GM21619 (cell line): ENCODE results near the gene HHAT.
"Not testable (repeated sequence)": the region's sequence is repeated elsewhere in the genome, so short reads cannot be mapped to it uniquely, and the experiment has no call there.

Experiments used
- ATAC-seq: cut with Tn5 transposase; IDR thresholded peaks from one replicate; pipeline ENCODE4 v1.9.1; 2021; ENCODE audit not compliant: unreplicated experiment

Gene HHAT

DNA sequence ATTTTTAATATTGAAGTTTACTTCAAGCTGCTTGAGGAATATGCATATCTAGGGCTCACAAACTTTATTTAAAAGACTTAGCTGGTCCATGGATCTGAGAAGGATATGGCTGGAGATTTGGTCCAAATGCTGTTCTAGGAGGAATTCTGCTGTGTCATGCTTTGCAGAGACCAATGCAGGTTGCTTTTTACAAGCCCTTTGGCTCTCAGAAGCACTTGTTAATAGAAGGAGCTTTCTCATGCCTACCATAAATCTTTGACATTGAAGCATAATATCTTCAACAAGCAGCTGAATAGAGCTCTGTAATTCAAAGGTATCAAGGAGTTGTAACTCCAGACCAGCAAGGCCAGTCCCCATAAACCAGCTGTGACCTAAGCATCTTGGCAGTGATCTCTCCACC lies 299.1 kb downstream of the HHAT start:
- no peak for ATAC-seq

DNA sequence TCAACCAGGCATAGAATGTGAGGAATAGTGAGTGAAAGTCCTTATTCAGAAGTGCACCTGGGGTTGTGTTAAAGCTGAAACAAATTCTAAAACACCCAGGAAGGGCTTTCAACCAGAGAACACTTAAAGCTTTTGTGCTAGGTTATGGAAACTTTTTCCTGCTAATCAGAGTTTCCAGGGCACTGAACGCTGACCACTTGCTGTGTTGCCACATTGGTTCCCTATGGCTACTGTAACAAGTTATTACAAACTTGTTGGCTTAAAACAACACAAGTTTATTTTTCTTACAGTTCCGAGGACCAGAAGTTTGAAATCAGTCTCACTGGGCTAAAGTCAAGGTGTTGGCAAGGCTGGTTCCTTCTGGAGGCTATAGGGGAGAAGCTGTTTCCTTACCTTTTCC lies 300.6 kb downstream of the HHAT start:
- no peak for ATAC-seq

GRCh38 chr1:210631399-210631798 lies 302.7 kb downstream of the HHAT start:
- ATAC-seq = no peak

GRCh38 chr1:210633140-210633539 lies 304.4 kb downstream of the HHAT start:
- no peak for ATAC-seq

DNA sequence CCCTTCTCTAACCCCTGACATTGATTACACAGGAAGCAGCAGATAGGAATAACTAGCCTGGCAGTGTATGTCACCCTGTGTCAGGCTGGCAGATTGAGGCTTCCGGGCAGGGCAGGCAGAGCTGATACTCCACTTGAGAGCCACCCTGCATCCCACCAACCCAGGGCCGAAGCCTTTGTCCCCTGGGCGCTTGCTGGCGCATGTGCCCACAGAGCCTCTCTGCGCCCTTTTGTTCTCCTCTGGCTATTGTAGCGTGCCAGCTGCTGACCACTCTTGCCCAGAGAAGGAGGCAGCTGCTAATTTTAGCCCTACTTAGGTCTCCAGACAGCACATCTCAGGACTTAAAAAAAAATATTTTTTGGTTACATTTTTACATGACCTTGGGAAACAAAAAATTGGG lies 304.9 kb downstream of the HHAT start:
- ATAC-seq = no peak

- no peak for ATAC-seq
Observed at GRCh38 chr1:210635108-210635507, 306.4 kb downstream of the HHAT start.

- ATAC-seq = no peak
Observed at GRCh38 chr1:210641582-210641981, 312.9 kb downstream of the HHAT start.

- no peak for ATAC-seq
Observed at GRCh38 chr1:210645582-210646257, 317.0 kb downstream of the HHAT start.

- ATAC-seq = no peak
Observed at GRCh38 chr1:210646258-210646616, 317.5 kb downstream of the HHAT start.

DNA sequence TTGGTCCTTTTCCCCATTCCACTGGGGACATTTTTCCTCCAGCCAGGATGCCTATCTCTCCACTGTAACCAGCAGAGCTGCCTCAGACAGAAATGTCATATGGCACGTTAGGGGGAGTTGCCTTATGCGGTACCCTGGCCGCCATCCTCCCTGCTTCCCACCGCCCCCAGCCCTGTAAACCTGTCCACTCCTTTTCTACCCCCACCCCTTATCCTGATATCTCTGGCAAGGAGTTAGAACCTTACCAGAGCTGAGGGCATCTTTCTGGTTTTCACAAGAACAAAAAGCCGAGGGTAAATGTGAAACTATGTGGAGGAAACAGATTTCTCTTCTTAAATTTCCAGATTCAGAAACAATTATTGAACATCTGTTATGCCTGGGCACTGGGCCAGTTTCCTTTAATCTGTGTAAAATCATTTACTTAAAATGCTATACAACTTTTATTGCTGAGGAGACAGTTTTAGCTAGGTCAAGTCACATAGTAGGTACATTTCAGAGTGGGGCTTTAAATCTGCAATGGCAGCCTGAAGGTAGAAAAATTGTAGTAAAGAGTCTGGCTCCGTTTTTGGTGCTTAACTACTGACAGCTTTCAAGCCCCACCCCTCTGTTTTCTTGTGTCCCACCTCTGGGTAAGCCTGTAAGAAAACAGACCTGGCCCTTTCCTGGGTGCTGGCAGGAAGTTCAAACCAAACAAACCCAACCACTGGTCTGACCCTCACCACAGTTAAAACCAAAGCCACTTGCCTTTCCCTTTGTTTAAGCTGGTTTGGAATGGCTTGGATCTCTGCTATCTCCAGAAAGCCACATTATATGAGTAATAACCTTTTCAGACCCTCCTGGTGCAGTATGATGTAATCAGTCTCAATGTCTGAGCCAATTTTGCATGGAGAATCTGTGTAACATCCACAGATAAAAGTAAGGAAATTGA lies 319.0 kb downstream of the HHAT start:
- ATAC-seq = no peak

GRCh38 chr1:210648588-210649269 lies 320.0 kb downstream of the HHAT start:
- ATAC-seq = no peak

- ATAC-seq = no peak
Observed at GRCh38 chr1:210650403-210650802, 321.7 kb downstream of the HHAT start.

DNA sequence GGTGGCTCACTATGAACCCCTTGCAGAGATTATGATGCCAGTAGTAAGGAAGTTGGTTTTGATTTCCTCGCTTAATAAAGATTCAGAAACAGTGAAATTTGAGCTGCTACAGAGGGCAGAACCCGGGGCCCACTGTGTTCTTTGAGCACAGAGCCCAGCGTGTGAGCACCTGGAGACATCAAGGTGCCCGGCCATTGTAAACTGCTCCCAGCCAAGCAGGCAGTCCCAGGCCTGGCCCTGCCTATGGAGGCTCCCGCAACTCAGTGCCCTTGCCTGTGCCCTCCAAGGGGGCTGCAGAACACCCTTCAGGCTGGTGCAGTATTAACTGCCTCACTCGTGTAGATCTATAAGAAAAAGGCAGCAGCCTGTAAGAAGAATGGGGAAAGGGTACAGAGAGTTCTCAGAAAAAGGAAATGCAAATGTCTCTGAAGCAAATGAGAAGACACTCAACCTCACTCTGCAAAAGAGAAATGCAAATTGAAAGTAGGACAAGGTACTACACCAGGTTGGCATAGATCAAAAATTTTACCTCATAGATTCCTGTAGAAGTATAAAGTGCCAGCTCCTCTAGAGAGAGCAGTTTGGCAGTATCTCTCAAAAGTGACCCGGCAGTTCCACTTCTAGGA lies 323.7 kb downstream of the HHAT start:
- no peak for ATAC-seq

DNA sequence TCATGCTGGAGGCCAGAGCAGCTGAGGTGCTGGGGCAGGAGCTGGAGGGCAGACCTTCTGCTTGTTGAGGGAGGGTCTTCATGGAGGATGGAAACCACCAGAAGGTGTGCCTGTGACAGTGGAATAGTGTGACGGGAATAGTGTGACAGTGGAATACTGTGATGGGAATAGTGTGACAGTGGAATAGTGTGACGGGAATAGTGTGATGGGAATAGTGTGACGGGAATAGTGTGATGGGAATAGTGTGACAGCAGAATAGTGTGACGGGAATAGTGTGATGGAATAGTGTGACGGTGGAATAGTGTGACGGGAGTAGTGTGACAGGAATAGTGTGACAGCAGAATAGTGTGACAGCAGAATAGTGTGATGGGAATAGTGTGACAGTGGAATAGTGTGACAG lies 325.1 kb downstream of the HHAT start:
- no peak for ATAC-seq

DNA sequence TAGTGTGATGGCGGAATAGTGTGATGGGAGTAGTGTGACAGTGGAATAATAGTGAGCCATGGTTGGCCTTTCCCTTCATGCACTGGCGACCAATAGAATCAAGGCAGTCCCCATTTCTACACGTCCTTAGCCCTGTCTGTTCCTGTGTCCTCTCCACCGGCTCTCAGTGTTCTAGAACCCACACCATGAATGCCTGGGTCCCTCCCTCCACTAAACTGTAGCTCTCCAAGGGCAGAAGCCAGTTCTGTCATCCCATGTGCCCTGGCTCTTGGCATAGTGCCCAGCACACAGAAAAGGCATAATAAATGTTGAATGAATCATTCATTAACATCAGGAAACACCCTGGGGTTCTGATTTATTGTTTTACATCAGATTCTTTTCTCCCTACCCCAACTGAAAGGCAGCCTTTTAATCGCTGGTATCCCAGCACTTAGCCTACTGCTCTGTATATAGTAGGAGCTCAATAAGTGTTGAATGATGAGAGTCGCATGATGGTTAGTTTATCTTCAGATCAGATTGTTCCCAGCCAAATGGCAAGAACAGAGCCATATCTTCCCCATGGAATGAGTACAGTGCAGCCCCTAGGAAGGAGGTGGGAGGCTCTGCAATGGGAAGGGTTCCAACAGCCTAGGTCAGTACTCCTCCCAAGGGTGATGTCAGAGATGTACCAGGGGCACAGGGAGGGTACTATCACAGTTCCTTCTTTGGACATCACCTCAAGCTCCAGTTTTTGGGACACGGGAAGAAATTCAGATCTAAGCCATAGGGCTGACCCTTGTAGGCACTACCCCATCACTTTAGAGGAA lies 325.7 kb downstream of the HHAT start:
- no peak for ATAC-seq

DNA sequence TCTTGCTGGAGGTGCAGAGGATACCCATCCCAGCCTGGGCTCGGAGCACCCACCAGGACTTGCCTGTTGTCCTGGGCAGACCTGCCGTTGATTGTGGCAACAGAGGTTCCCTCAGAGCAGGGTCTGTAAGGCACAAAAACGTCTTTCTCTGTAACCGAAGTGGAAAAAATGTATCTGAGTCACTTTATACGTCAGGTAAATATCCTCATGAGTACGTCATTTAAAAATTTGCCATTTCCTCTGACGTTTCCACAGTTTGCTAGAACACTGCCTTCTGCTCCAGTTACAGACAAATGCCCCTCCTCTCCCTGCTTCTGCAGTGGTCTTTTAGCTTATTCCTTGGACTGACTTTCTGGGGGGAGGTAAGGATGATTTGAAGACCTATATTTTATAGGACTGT lies 326.8 kb downstream of the HHAT start:
- no peak for ATAC-seq

DNA sequence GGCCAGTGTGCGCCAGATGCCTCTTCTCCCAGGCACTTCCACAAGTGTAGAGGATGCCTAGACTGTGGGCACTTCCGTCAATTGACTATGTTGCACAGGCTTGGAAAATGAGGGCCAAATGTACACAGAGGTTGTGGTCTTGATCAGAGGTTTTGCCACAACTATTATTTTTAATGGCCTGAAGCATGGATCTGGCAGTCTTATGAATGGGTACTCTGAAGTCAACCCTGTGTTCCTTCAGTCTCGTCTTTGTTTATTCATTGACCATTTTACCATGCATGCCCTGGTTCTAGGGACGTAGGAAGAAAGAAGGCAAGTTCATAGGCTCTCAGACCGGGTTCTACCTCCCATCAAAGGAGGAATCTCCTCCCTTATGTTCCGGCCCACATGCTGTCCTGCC lies 329.1 kb downstream of the HHAT start:
- no peak for ATAC-seq

- ATAC-seq = not testable (repeated sequence)
Observed at GRCh38 chr1:210661520-210661919, 332.8 kb downstream of the HHAT start.

- no peak for ATAC-seq
Observed at GRCh38 chr1:210662291-210663050, 333.8 kb downstream of the HHAT start.
